DOHH2 (cell line): ENCODE data around the gene USP2.

Source experiments
- H3F3A ChIP-seq: fragments of 200-600 bp; sonication (generic), shearing (Covaris generic); 2 replicates; pipeline ENCODE4 v1.6.0; 2016; ENCODE audit warnings: antibody characterized with exemption, mild to moderate bottlenecking; ENCODE audit not compliant: control insufficient read depth, insufficient read depth
- H3K27ac ChIP-seq: fragments of 200-600 bp; sonication (generic); 2 replicates; pipeline ENCODE4 v1.5.1; 2014; ENCODE audit warnings: low read depth, mild to moderate bottlenecking, low read length, moderate library complexity
- H3K27me3 ChIP-seq: fragments of 200-600 bp; sonication (generic); 2 replicates; pipeline ENCODE4 v1.6.1; 2014; ENCODE audit warnings: mild to moderate bottlenecking, low read length, mixed read lengths; ENCODE audit not compliant: control insufficient read depth
- H3K36me3 ChIP-seq: fragments of 200-600 bp; sonication (generic); 2 replicates; pipeline ENCODE4 v1.6.1; 2014; ENCODE audit warnings: mild to moderate bottlenecking, low read length, moderate library complexity, mixed read lengths; ENCODE audit not compliant: control insufficient read depth
- H3K4me1 ChIP-seq: fragments of 200-600 bp; sonication (generic); 2 replicates; pipeline ENCODE4 v1.6.1; 2014; ENCODE audit warnings: mild to moderate bottlenecking, low read length, mixed read lengths; ENCODE audit not compliant: control insufficient read depth
- H3K4me2 ChIP-seq: fragments of 200-600 bp; sonication (generic); 2 replicates; pipeline ENCODE4 v1.6.0; 2014; ENCODE audit warnings: mild to moderate bottlenecking, low read length, moderate library complexity
- H3K4me3 ChIP-seq: fragments of 200-600 bp; sonication (generic); 2 replicates; pipeline ENCODE4 v1.5.1; 2014; ENCODE audit warnings: mild to moderate bottlenecking, low read length, mixed read lengths
- H3K79me2 ChIP-seq: fragments of 200-600 bp; sonication (generic); 2 replicates; pipeline ENCODE4 v1.6.1; 2014; ENCODE audit warnings: mild to moderate bottlenecking, low read length, mixed read lengths; ENCODE audit not compliant: control insufficient read depth
- H3K9me2 ChIP-seq: fragments of 200-600 bp; sonication (generic); replicated peaks from 2 replicates; pipeline ENCODE4 v1.6.1; 2014; ENCODE audit warnings: mild to moderate bottlenecking, low read length, mixed read lengths; ENCODE audit not compliant: control insufficient read depth
- H3K9me3 ChIP-seq: fragments of 200-600 bp; sonication (generic); 2 replicates; pipeline ENCODE4 v1.6.1; 2014; ENCODE audit warnings: antibody characterized with exemption, low read length, mixed read lengths; ENCODE audit not compliant: control insufficient read depth, insufficient read depth
- H4K20me1 ChIP-seq: fragments of 200-600 bp; sonication (generic); 2 replicates; pipeline ENCODE4 v1.6.0; 2014; ENCODE audit warnings: low read depth, mild to moderate bottlenecking, antibody characterized with exemption, low read length, moderate library complexity; ENCODE audit not compliant: control insufficient read depth, insufficient read depth
- EZH2phosphoT487 ChIP-seq: fragments of 200-600 bp; sonication (generic); IDR thresholded peaks from 2 replicates; pipeline ENCODE4 v1.6.1; 2017; ENCODE audit warnings: borderline replicate concordance, mild to moderate bottlenecking, antibody characterized with exemption, low read length, moderate library complexity, mixed read lengths
- TF ChIP-seq, protein P1 (sequence below): fragments of 200-600 bp; sonication (generic); IDR thresholded peaks from one replicate; pipeline ENCODE4 v1.5.1; 2014; ENCODE audit warnings: antibody characterized with exemption, mild to moderate bottlenecking, low read depth, low read length; ENCODE audit not compliant: poor library complexity, severe bottlenecking

Gene USP2

GRCh38 chr11:119309411-119309810 lies 72.1 kb downstream of the USP2 start:
- no peaks in the 10 kb centered on the region for H4K20me1 ChIP-seq
- H3K27me3 ChIP-seq: no peaks in the 10 kb centered on the region
- peaks cover under 1% of the 10 kb centered on the region; the same call in 1 of the 2 replicates for H3K4me1 ChIP-seq
- H3K4me3 ChIP-seq: no peak overlapping the region
- peaks cover 7% of the 10 kb centered on the region; the same call in 1 of the 2 replicates for H3K36me3 ChIP-seq
- H3F3A ChIP-seq: peaks cover 5% of the 10 kb centered on the region; the same call in 1 of the 2 replicates
- no peaks in the 10 kb centered on the region for H3K9me2 ChIP-seq
- no peak overlapping the region for H3K4me2 ChIP-seq
- TF ChIP-seq, protein P1, sequence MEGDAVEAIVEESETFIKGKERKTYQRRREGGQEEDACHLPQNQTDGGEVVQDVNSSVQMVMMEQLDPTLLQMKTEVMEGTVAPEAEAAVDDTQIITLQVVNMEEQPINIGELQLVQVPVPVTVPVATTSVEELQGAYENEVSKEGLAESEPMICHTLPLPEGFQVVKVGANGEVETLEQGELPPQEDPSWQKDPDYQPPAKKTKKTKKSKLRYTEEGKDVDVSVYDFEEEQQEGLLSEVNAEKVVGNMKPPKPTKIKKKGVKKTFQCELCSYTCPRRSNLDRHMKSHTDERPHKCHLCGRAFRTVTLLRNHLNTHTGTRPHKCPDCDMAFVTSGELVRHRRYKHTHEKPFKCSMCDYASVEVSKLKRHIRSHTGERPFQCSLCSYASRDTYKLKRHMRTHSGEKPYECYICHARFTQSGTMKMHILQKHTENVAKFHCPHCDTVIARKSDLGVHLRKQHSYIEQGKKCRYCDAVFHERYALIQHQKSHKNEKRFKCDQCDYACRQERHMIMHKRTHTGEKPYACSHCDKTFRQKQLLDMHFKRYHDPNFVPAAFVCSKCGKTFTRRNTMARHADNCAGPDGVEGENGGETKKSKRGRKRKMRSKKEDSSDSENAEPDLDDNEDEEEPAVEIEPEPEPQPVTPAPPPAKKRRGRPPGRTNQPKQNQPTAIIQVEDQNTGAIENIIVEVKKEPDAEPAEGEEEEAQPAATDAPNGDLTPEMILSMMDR: no peak
- TF ChIP-seq EZH2phosphoT487: no peak
- H3K9me3 ChIP-seq: no peaks in the 10 kb centered on the region
- H3K79me2 ChIP-seq: no peaks in the 10 kb centered on the region
- no peak overlapping the region for H3K27ac ChIP-seq

GRCh38 chr11:119307974-119308373 lies 73.5 kb downstream of the USP2 start:
- no peaks in the 10 kb centered on the region for H3K9me3 ChIP-seq
- H3F3A ChIP-seq: peaks cover 3% of the 10 kb centered on the region; the same call in 1 of the 2 replicates
- no peaks in the 10 kb centered on the region for H3K9me2 ChIP-seq
- H3K4me2 ChIP-seq: no peak overlapping the region
- no peaks in the 10 kb centered on the region for H3K27me3 ChIP-seq
- H3K27ac ChIP-seq: no peak overlapping the region
- H3K36me3 ChIP-seq: peaks cover 20% of the 10 kb centered on the region
- H4K20me1 ChIP-seq: no peaks in the 10 kb centered on the region
- no peak overlapping the region for H3K4me3 ChIP-seq
- no peaks in the 10 kb centered on the region for H3K4me1 ChIP-seq
- no peak for TF ChIP-seq EZH2phosphoT487
- TF ChIP-seq, protein P1: no peak
- no peaks in the 10 kb centered on the region for H3K79me2 ChIP-seq

- H3K79me2 ChIP-seq: no peaks in the 10 kb centered on the region
- H3K4me1 ChIP-seq: no peaks in the 10 kb centered on the region
- peaks cover 3% of the 10 kb centered on the region; the same call in 1 of the 2 replicates for H3F3A ChIP-seq
- TF ChIP-seq, protein P1: no peak
- no peak for TF ChIP-seq EZH2phosphoT487
- peaks cover 26% of the 10 kb centered on the region for H3K36me3 ChIP-seq
- no peaks in the 10 kb centered on the region for H4K20me1 ChIP-seq
- H3K9me3 ChIP-seq: no peaks in the 10 kb centered on the region
- H3K27me3 ChIP-seq: no peaks in the 10 kb centered on the region
- H3K9me2 ChIP-seq: no peaks in the 10 kb centered on the region
- no peak overlapping the region for H3K4me3 ChIP-seq
- H3K4me2 ChIP-seq: no peak overlapping the region
- H3K27ac ChIP-seq: no peak overlapping the region
These were observed 74.3 kb downstream of the USP2 start for GRCh38 chr11:119307219-119307618.
